ENCODE results near the gene SART3.
"Not testable (repeated sequence)": the region's sequence is repeated elsewhere in the genome, so short reads cannot be mapped to it uniquely, and the experiment has no call there.

The SART3 gene

GRCh38 chr12:108597559-108598471 lies 36.8 kb upstream of the SART3 start, which contains the start of gene TMEM119:
TSS of gene TMEM119 (minus strand) at chr12:108598084. CDS start at chr12:108592383, 5,701 bp downstream.
- DNase-seq = no peak

- no peak for DNase-seq
These were observed 36.0 kb upstream of the SART3 start for GRCh38 chr12:108596854-108597558.

GRCh38 chr12:108595711-108596647 lies 35.0 kb upstream of the SART3 start:
- no peak for DNase-seq

GRCh38 chr12:108594960-108595710 lies 34.2 kb upstream of the SART3 start:
- no peak for DNase-seq

- no peak for DNase-seq
These were observed 33.4 kb upstream of the SART3 start for GRCh38 chr12:108594323-108594903.

GRCh38 chr12:108592033-108592909 lies 31.3 kb upstream of the SART3 start:
- DNase-seq = no peak

- DNase-seq = no peak
These were observed 30.5 kb upstream of the SART3 start for GRCh38 chr12:108591267-108591980.

GRCh38 chr12:108590463-108590862 lies 29.5 kb upstream of the SART3 start:
- DNase-seq = not testable (repeated sequence)

- DNase-seq = no peak
These were observed 28.9 kb upstream of the SART3 start for GRCh38 chr12:108589840-108590229.

GRCh38 chr12:108589028-108589839 lies 28.3 kb upstream of the SART3 start:
- DNase-seq = no peak

- DNase-seq = no peak
These were observed 26.9 kb upstream of the SART3 start for GRCh38 chr12:108587826-108588225.

GRCh38 chr12:108586306-108586705 lies 25.3 kb upstream of the SART3 start:
- DNase-seq = no peak

GRCh38 chr12:108585864-108586263 lies 24.9 kb upstream of the SART3 start:
- no peak for DNase-seq

- no peak for DNase-seq
These were observed 23.6 kb upstream of the SART3 start for GRCh38 chr12:108584456-108585065.

- no peak for DNase-seq
These were observed 23.0 kb upstream of the SART3 start for GRCh38 chr12:108583991-108584390.

GRCh38 chr12:108582978-108583770 lies 22.2 kb upstream of the SART3 start:
- DNase-seq = no peak

- no peak for DNase-seq
These were observed 21.5 kb upstream of the SART3 start for GRCh38 chr12:108582509-108582908.

Measured in NCI-H1092 (cell line).